Measurements from ENCODE around the gene OSTN. TPM values are rescaled to one million over a fixed set of nuclear protein-coding genes. Genes with fewer than 3 reads are reported as not detected.

Gene OSTN
- total RNA-seq, 1 experiment from 2014 or later, result 1.8 TPM

DNA sequence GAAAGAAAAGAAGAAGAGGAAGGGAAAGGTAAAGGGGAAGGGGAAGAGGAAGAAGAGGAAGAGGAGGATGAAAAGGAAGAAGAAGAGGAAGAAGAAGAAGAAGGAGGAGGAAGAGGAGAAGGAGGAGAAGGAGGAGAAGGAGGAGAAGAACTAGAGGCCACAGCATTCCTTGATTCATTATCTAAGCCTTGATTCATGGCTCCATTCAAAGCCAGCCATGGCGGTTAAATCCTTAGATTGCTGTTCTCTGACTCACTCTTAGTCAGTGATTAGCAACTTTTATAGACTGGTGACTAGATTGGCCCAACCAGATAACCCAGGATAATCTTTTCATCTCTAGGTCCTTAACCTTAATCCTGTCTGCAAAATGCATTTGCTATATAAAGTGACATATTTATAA, 47.6 kb downstream of the OSTN start:
- no TSS peak for BruUV-seq (replicated peaks)
- no peaks in the 10 kb centered on the region for H3K9me2 ChIP-seq (replicated peaks; ENCODE audit: low read length)
- no peaks in the 10 kb centered on the region for H3K36me3 ChIP-seq (ENCODE audit: low read depth, low read length)
- no peak overlapping the region for H2AFZ ChIP-seq (ENCODE audit: low read length)
- peaks cover 34% of the 10 kb centered on the region for H3K4me1 ChIP-seq (ENCODE audit: insufficient read depth, low read length)
- ATAC-seq (peak; percentile 79), DNase-seq (peak; percentile 92)
- peak overlapping the region; percentile 28; the same call in 1 of the 2 replicates for H3K4me2 ChIP-seq (ENCODE audit: low read length)
- H3K9me3 ChIP-seq (ENCODE audit: low read length), result no peaks in the 10 kb centered on the region
- no peaks in the 10 kb centered on the region for H3F3A ChIP-seq (ENCODE audit: low read length, unreplicated experiment)
- CTCF ChIA-PET, result no interaction called here
- no peaks in the 10 kb centered on the region for H3K79me2 ChIP-seq (ENCODE audit: low read length)
- H3K4me3 ChIP-seq (ENCODE audit: low read length), result no peak overlapping the region
- no peak overlapping the region for H3K9ac ChIP-seq (ENCODE audit: low read length)
- intact Hi-C loops (cut with micrococcal nuclease), result loop anchor here (10.0 kb wide), 1 partner anchor 1198 kb away; no protein-coding TSS in a partner anchor
- POLR2A ChIA-PET (ENCODE audit: unreplicated experiment), result no interaction called here
- H3K27ac ChIP-seq (ENCODE audit: low read length), result no peak overlapping the region
- TF ChIP-seq EZH2 (IDR thresholded peaks at IDR 0.05; ENCODE audit: low read length, unreplicated experiment) (no peak), EZH2phosphoT487 (IDR thresholded peaks at IDR 0.05; ENCODE audit: borderline replicate concordance, low read length) (no peak), CTCF (conservative IDR thresholded peaks at IDR 0.05; ENCODE audit: low read depth, low read length) (no peak)
- no peaks in the 10 kb centered on the region for H3K27me3 ChIP-seq (ENCODE audit: low read length)
- H4K20me1 ChIP-seq (ENCODE audit: low read length), result no peaks in the 10 kb centered on the region

GRCh38 chr3:191253089-191253799, 54.2 kb downstream of the OSTN start:
- BruUV-seq (replicated peaks), result no TSS peak
- H2AFZ ChIP-seq (ENCODE audit: low read length), result no peak overlapping the region
- H3K36me3 ChIP-seq (ENCODE audit: low read depth, low read length), result no peaks in the 10 kb centered on the region
- no peak overlapping the region for H3K4me3 ChIP-seq (ENCODE audit: low read length)
- TF ChIP-seq EZH2phosphoT487 (IDR thresholded peaks at IDR 0.05; ENCODE audit: borderline replicate concordance, low read length) (no peak), EZH2 (IDR thresholded peaks at IDR 0.05; ENCODE audit: low read length, unreplicated experiment) (no peak)
- intact Hi-C loops (cut with micrococcal nuclease), result no loop called here
- no peak overlapping the region for H3K4me2 ChIP-seq (ENCODE audit: low read length)
- ChIA-PET POLR2A (ENCODE audit: unreplicated experiment) (no interaction called here), CTCF (no interaction called here)
- H3K27ac ChIP-seq (ENCODE audit: low read length), result no peak overlapping the region
- H3F3A ChIP-seq (ENCODE audit: low read length, unreplicated experiment), result no peaks in the 10 kb centered on the region
- no peaks in the 10 kb centered on the region for H3K9me2 ChIP-seq (replicated peaks; ENCODE audit: low read length)
- H4K20me1 ChIP-seq (ENCODE audit: low read length), result no peaks in the 10 kb centered on the region
- H3K27me3 ChIP-seq (ENCODE audit: low read length), result no peaks in the 10 kb centered on the region
- peaks cover 18% of the 10 kb centered on the region; the same call in 1 of the 2 replicates for H3K4me1 ChIP-seq (ENCODE audit: insufficient read depth, low read length)
- no peak for DNase-seq
- ATAC-seq, result no peak
- no peaks in the 10 kb centered on the region for H3K9me3 ChIP-seq (ENCODE audit: low read length)
- H3K79me2 ChIP-seq (ENCODE audit: low read length), result no peaks in the 10 kb centered on the region
- no peak overlapping the region for H3K9ac ChIP-seq (ENCODE audit: low read length)

DNA sequence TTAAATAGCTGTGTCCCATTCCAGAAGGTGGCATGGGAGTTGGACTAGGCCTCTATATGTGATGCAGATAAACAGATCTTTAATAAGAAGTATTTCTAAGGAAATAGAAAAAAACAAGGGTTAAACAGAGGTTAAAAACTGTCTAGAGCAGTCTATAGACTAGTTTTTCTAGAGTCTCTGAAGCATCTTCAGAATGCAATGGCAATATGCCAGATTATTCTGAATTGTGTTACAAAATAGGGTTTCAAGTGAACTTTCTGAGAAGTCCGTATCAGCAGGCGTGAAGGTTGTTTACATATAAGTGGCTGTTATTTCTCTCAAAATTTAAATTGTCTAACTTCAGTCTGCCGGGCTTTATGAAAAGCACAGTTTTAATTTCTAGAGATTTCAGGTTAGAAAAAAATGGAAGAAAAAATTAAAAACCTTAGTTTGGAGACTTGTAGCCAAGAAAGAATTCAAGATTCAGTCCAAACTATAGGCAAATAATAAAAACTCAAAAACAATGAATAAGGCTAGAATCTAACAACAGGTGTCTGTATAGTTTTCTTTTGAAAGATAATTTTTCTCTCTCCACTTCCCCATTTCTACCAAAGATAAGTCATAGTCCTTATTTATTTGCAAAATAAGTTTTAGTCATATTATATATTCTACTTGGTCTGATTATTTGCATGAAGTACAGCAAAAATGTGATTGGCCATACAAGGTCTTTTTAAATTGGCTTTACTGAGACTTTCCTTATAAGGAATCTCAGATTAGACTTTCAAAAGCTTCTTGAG, 55.2 kb downstream of the OSTN start:
- no peak overlapping the region for H3K27ac ChIP-seq (ENCODE audit: low read length)
- ATAC-seq (no peak), DNase-seq (no peak)
- H3K9me2 ChIP-seq (replicated peaks; ENCODE audit: low read length), result no peaks in the 10 kb centered on the region
- no peaks in the 10 kb centered on the region for H3K27me3 ChIP-seq (ENCODE audit: low read length)
- POLR2A ChIA-PET (ENCODE audit: unreplicated experiment), result no interaction called here
- peaks cover 18% of the 10 kb centered on the region; the same call in 1 of the 2 replicates for H3K4me1 ChIP-seq (ENCODE audit: insufficient read depth, low read length)
- intact Hi-C loops (cut with micrococcal nuclease), result no loop called here
- BruUV-seq (replicated peaks), result no TSS peak
- CTCF ChIA-PET, result no interaction called here
- no peaks in the 10 kb centered on the region for H4K20me1 ChIP-seq (ENCODE audit: low read length)
- H3K9me3 ChIP-seq (ENCODE audit: low read length), result no peaks in the 10 kb centered on the region
- no peak for TF ChIP-seq EZH2 (IDR thresholded peaks at IDR 0.05; ENCODE audit: low read length, unreplicated experiment)
- no peak for TF ChIP-seq CTCF (conservative IDR thresholded peaks at IDR 0.05; ENCODE audit: low read depth, low read length)
- TF ChIP-seq EZH2phosphoT487 (IDR thresholded peaks at IDR 0.05; ENCODE audit: borderline replicate concordance, low read length), result no peak
- no peak overlapping the region for H2AFZ ChIP-seq (ENCODE audit: low read length)
- H3K79me2 ChIP-seq (ENCODE audit: low read length), result no peaks in the 10 kb centered on the region
- H3F3A ChIP-seq (ENCODE audit: low read length, unreplicated experiment), result no peaks in the 10 kb centered on the region
- H3K4me3 ChIP-seq (ENCODE audit: low read length), result no peak overlapping the region
- H3K4me2 ChIP-seq (ENCODE audit: low read length), result no peak overlapping the region
- no peak overlapping the region for H3K9ac ChIP-seq (ENCODE audit: low read length)
- H3K36me3 ChIP-seq (ENCODE audit: low read depth, low read length), result no peaks in the 10 kb centered on the region

All from PC-3 (cell line).